ENCODE measurements around the gene PYGL.

GRCh38 chr14:50985124-50985858 is 41.0 kb upstream of the PYGL start:
- TF ChIP-seq EP300 (IDR thresholded peaks at IDR 0.05), result no peak
- TF ChIP-seq, protein P1, sequence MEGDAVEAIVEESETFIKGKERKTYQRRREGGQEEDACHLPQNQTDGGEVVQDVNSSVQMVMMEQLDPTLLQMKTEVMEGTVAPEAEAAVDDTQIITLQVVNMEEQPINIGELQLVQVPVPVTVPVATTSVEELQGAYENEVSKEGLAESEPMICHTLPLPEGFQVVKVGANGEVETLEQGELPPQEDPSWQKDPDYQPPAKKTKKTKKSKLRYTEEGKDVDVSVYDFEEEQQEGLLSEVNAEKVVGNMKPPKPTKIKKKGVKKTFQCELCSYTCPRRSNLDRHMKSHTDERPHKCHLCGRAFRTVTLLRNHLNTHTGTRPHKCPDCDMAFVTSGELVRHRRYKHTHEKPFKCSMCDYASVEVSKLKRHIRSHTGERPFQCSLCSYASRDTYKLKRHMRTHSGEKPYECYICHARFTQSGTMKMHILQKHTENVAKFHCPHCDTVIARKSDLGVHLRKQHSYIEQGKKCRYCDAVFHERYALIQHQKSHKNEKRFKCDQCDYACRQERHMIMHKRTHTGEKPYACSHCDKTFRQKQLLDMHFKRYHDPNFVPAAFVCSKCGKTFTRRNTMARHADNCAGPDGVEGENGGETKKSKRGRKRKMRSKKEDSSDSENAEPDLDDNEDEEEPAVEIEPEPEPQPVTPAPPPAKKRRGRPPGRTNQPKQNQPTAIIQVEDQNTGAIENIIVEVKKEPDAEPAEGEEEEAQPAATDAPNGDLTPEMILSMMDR (IDR thresholded peaks at IDR 0.05), result no peak

Measured in sigmoid colon (tissue), 4 donors.